HepG2 (cell line): ENCODE data around the gene ZNF670.

Experiments
- BRF2 ChIP-seq: sonication (generic); formaldehyde crosslinking; IDR thresholded peaks from 2 replicates; pipeline ENCODE4 v1.8.1; 2022; ENCODE audit warnings: mild to moderate bottlenecking, missing genetic modification reagents
- FOXM1 ChIP-seq: sonication (generic); formaldehyde crosslinking; IDR thresholded peaks from 2 replicates; pipeline ENCODE4 v1.5.0; 2020; ENCODE audit warnings: missing genetic modification reagents
- REL ChIP-seq: sonication (generic); formaldehyde crosslinking; conservative IDR thresholded peaks from 2 replicates; pipeline ENCODE4 v1.8.0; 2022; ENCODE audit warnings: mild to moderate bottlenecking, missing genetic modification reagents, moderate library complexity
- RFX5 ChIP-seq: IDR thresholded peaks from 2 replicates; pipeline ENCODE4 v1.6.1; 2011; ENCODE audit warnings: low read depth, low read length, improper control_type of control experiment
- SUZ12 ChIP-seq: fragments of 150-350 bp; IDR thresholded peaks from 2 replicates; pipeline ENCODE4 v1.6.1; 2014; ENCODE audit warnings: low read depth, low read length

- TF ChIP-seq FOXM1 (no peak), BRF2 (CRISPR knock-in tag) (peak; percentile 80), SUZ12 (no peak), REL (CRISPR knock-in tag) (0 out of 2 replicates have a peak, but pooled peaks have one; percentile 36), RFX5 (no peak)
Observed at GRCh38 chr1:247103859-247104591, 25.4 kb upstream of the ZNF670 start, which contains the start of gene ZNF669.
